H1 (cell line): ENCODE data around the gene IDUA.

Experiments used
- CEBPB ChIP-seq: IDR thresholded peaks from 2 replicates; pipeline ENCODE4 v1.6.1; 2012; ENCODE audit warnings: low read depth, low read length
- CHD2 ChIP-seq: IDR thresholded peaks from 2 replicates; pipeline ENCODE4 v1.6.1; 2012; ENCODE audit warnings: low read length, improper control_type of control experiment
- CTBP2 ChIP-seq: IDR thresholded peaks from 2 replicates; pipeline ENCODE4 v1.7.0; 2011; ENCODE audit warnings: borderline replicate concordance, mild to moderate bottlenecking, moderate library complexity, mixed read lengths, low read length; ENCODE audit not compliant: insufficient read depth, insufficient read length
- EZH2 ChIP-seq: fragments of 200-600 bp; sonication (generic); IDR thresholded peaks from 2 replicates; pipeline ENCODE4 v1.7.1; 2012; ENCODE audit warnings: low read depth, mild to moderate bottlenecking, moderate library complexity, low read length, inconsistent platforms; ENCODE audit not compliant: severe bottlenecking
- GABPA ChIP-seq: IDR thresholded peaks from 2 replicates; pipeline ENCODE4 v1.6.1; 2011; ENCODE audit warnings: mild to moderate bottlenecking, low read length, moderate library complexity, borderline replicate concordance; ENCODE audit not compliant: insufficient read depth
- HDAC6 ChIP-seq: IDR thresholded peaks from one replicate; pipeline ENCODE4 v1.7.1; 2012; ENCODE audit warnings: low read depth, mild to moderate bottlenecking, inconsistent platforms, low read length, moderate library complexity
- JUND ChIP-seq: IDR thresholded peaks from 2 replicates; pipeline ENCODE4 v1.6.1; 2011; ENCODE audit warnings: mild to moderate bottlenecking, improper control_type of control experiment, low read length
- MAFK ChIP-seq: IDR thresholded peaks from 2 replicates; pipeline ENCODE4 v1.6.1; 2012; ENCODE audit warnings: low read depth, mild to moderate bottlenecking, improper control_type of control experiment, low read length
- NRF1 ChIP-seq: IDR thresholded peaks from 2 replicates; pipeline ENCODE4 v1.6.1; 2011; ENCODE audit warnings: mild to moderate bottlenecking, low read depth, low read length, improper control_type of control experiment
- PHF8 ChIP-seq: fragments of 200-600 bp; sonication (generic); conservative IDR thresholded peaks from 2 replicates; pipeline ENCODE4 v1.7.1; 2012; ENCODE audit warnings: low read depth, mild to moderate bottlenecking, inconsistent platforms, low read length, moderate library complexity
- POLR2A ChIP-seq, 2 experiments: IDR thresholded peaks; 1 replicate in 1 of 2; 2 replicates in 1 of 2; pipeline ENCODE4 v1.6.1; 2011; ENCODE audit warnings: low read depth in 2 of 2, low read length in 2 of 2, mild to moderate bottlenecking in 2 of 2; ENCODE audit errors: control extremely low read depth in 1 of 2
- TF ChIP-seq, protein P1 (sequence below), 3 experiments: IDR thresholded peaks; 1 replicate in 2 of 3; 2 replicates in 1 of 3; pipeline versions ENCODE4 v1.5.1 to v1.6.1; 2011; ENCODE audit warnings: low read length in 3 of 3, mild to moderate bottlenecking in 3 of 3, inconsistent platforms in 2 of 3, low read depth in 1 of 3, moderate library complexity in 1 of 3; ENCODE audit not compliant: insufficient read depth in 1 of 3; ENCODE audit errors: control extremely low read depth in 1 of 3
- TF ChIP-seq, protein P2 (sequence below): IDR thresholded peaks from 2 replicates; pipeline ENCODE4 v1.6.1; 2011; ENCODE audit warnings: low read length, improper control_type of control experiment

DNA sequence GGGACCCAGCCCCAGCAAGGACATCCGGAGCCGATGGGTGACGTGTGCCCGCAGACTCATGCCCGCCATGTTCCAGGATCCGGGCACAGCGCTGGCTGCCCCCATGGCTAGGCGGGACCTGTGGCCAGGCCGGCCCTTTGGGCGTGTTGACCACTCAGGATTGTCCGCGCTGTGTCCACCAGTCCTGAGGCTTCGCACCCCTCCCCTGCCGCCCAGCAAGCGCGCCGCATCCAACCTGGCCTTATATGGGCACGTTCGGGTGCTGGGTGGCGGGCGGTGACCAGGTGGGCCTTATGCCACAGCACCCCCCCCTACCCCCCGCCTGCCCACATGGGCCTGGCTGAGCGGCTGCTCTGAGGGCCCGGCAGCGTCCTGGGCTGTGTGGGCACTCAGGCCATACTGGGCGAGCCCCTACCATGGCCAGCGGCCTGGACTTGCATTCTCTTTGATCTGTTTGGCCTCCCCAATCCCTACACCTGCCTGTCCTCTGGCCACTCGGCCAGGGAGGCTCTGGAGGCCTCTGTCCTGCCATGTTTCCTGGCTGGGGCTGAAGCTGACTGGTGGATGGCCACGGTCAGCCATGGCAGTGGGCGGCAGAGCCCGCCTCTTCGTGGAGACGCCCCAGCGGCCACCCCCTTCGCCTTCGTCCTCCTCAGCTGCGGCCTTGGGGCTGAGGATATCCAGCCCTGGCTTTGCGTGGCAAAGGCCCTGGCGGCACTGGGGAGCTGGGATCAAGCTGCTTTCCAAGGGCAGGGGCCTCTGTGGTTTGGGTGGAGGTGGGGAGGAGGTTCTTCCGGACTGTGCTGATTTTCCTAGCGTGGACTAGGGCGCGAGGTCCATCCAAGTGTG lies 26.6 kb downstream of the IDUA start:
- no peak for TF ChIP-seq EZH2
- TF ChIP-seq, protein P1, sequence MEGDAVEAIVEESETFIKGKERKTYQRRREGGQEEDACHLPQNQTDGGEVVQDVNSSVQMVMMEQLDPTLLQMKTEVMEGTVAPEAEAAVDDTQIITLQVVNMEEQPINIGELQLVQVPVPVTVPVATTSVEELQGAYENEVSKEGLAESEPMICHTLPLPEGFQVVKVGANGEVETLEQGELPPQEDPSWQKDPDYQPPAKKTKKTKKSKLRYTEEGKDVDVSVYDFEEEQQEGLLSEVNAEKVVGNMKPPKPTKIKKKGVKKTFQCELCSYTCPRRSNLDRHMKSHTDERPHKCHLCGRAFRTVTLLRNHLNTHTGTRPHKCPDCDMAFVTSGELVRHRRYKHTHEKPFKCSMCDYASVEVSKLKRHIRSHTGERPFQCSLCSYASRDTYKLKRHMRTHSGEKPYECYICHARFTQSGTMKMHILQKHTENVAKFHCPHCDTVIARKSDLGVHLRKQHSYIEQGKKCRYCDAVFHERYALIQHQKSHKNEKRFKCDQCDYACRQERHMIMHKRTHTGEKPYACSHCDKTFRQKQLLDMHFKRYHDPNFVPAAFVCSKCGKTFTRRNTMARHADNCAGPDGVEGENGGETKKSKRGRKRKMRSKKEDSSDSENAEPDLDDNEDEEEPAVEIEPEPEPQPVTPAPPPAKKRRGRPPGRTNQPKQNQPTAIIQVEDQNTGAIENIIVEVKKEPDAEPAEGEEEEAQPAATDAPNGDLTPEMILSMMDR (IDR thresholded peaks at IDR 0.05; ENCODE audit: control extremely low read depth in 1 of 3, insufficient read depth in 1 of 3, low read depth in 1 of 3, low read length in 3 of 3) = no peak
- TF ChIP-seq HDAC6 = no peak
- TF ChIP-seq POLR2A (IDR thresholded peaks at IDR 0.05; ENCODE audit: control extremely low read depth in 1 of 2, low read depth in 2 of 2, low read length in 2 of 2) = no peak
- no peak for TF ChIP-seq CHD2
- TF ChIP-seq CEBPB = no peak
- TF ChIP-seq GABPA = no peak
- TF ChIP-seq PHF8 = no peak
- TF ChIP-seq CTBP2 = no peak
- no peak for TF ChIP-seq NRF1
- TF ChIP-seq MAFK = no peak
- TF ChIP-seq JUND = no peak
- TF ChIP-seq, protein P2, sequence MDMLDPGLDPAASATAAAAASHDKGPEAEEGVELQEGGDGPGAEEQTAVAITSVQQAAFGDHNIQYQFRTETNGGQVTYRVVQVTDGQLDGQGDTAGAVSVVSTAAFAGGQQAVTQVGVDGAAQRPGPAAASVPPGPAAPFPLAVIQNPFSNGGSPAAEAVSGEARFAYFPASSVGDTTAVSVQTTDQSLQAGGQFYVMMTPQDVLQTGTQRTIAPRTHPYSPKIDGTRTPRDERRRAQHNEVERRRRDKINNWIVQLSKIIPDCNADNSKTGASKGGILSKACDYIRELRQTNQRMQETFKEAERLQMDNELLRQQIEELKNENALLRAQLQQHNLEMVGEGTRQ = no peak
